Heart right ventricle (tissue), 16 donors: ENCODE data around the gene OSBPL6. TPM values are rescaled to one million over a fixed set of nuclear protein-coding genes. Genes with fewer than 3 reads are reported as not detected.

Experiments used
- ATAC-seq, 8 donors: fragments of 200-7000 bp; cut with Tn5 transposase; one replicate each; pipeline ENCODE4 v1.9.1; 2020; ENCODE audit warnings: mild to moderate bottlenecking in 8 of 8, moderate library complexity in 8 of 8, moderate number of reproducible peaks in 1 of 8
- DNase-seq, 2 donors: peaks; one replicate each; pipeline ENCODE4 v3.0.0-alpha.2; 2020
- H3K27ac ChIP-seq, 10 donors: fragments of 200-600 bp; sonication (generic) in 2 of 10; one replicate each; pipeline versions ENCODE4 v1.5.0 to v1.8.0; 2020 to 2022; ENCODE audit warnings: mild to moderate bottlenecking in 3 of 10
- H3K27me3 ChIP-seq, 7 donors: fragments of 200-600 bp; one replicate each; pipeline ENCODE4 v1.8.0; 2021 to 2022; ENCODE audit warnings: mild to moderate bottlenecking in 2 of 7
- H3K36me3 ChIP-seq, 9 donors: fragments of 200-600 bp; sonication (generic) in 1 of 9; one replicate each; pipeline versions ENCODE4 v1.5.0 to v1.8.0; 2020 to 2022; ENCODE audit warnings: mild to moderate bottlenecking in 2 of 9
- H3K4me1 ChIP-seq, 9 donors: fragments of 200-600 bp; sonication (generic) in 1 of 9; one replicate each; pipeline versions ENCODE4 v1.5.0 to v1.8.0; 2020 to 2022; ENCODE audit warnings: mild to moderate bottlenecking in 4 of 9
- H3K4me3 ChIP-seq, 10 donors: fragments of 200-600 bp; sonication (generic) in 2 of 10; one replicate each; pipeline versions ENCODE4 v1.5.0 to v1.8.0; 2020 to 2022; ENCODE audit warnings: mild to moderate bottlenecking in 7 of 10, moderate library complexity in 2 of 10
- H3K9me3 ChIP-seq, 11 donors: fragments of 200-600 bp in 10 of 11; sonication (generic) in 2 of 11; one replicate each; pipeline versions ENCODE4 v1.5.0 to v1.8.0; 2013 to 2022; ENCODE audit warnings: mild to moderate bottlenecking in 2 of 11, control low read depth in 1 of 11, moderate library complexity in 1 of 11
- WGBS, 2 donors: extraction: QIAGEN DNeasy Blood & Tissue Kit; methylation state at CpG; one replicate each; pipeline ENCODE4 v1.1.7; 2013; ENCODE audit warnings: inconsistent platforms in 1 of 2; 5-methylcytosine and 5-hydroxymethylcytosine counted together
- intact Hi-C, 10 donors: fragments of 100-400 bp; cut with DNase I; formaldehyde crosslinking; loops; one replicate each; pipeline versions ENCODE4 v1.11.1 to v1.14.2; 2022
- polyA plus RNA-seq, 2 donors: library from polyadenylated mRNA; stranded (reverse); fragments of 200-250 nt; gene quantifications; one replicate each; pipeline ENCODE4 v1.2.3, GENCODE V29; 2013
- total RNA-seq, 10 donors: library from RNA; stranded (reverse); fragmentation: NEBNext Ultra II Directional in 3 of 10; extraction: Animal tissue kit (Norgen Biotek cat#: 25700) in 3 of 10; gene quantifications; one replicate each; pipeline versions ENCODE4 v1.2.1 to v1.2.4, GENCODE V29; 2021 to 2023
- TF ChIP-seq, protein P1 (sequence below), 9 donors: fragments of 200-600 bp; sonication (generic) in 2 of 9; IDR thresholded peaks; one replicate each; pipeline versions ENCODE4 v1.5.0 to v1.8.0; 2021 to 2022; ENCODE audit warnings: antibody characterized with exemption in 9 of 9, mild to moderate bottlenecking in 5 of 9, moderate library complexity in 1 of 9
- donor health status: Arrhythmogenic right ventricular cardiomyopathy.
- donor health status: ischemic (EF 13 %, LVEDD 7.1; RV severe dilation, severe dysfunction).
- donor health status: healthy with polysubstance abuse.
- donor health status: DM: no; HTN: yes; CAD: no.
- donor health status: DM: no; HTN: no; CAD: no.
- donor health status: ischemic (EF 25% LVEDD 6.9; RV normal size, moderate dysfunction).
- donor health status: ischemic (EF 25% LVEDD 5.7; RV mildly dilated, moderate dysfunction).
- donor health status: healthy.
- donor health status: DM: yes; HTN: yes; CAD: no.
- donor health status: Ischemic cardiomyopathy.
- donor health status: ischemic (EF 35%, LVEDD 5.7; RV mildly dilated, moderate dysfunction).
- donor health status: nonischemic (EF 11% LVEDD 7.7; RV severe dilation, severe dysfunction).
- donor health status: DM: yes; HTN: yes; CAD: no.
- donor health status: PGD.
- donor health status: ischemic (EF 29% LVEDD 5.4; RV normal size, mild dysfunction).
- donor health status: nonischemic (EF 23%, LVEDD 6.1; RV moderate dilation, normal function).

OSBPL6 gene
- total and polyA plus RNA-seq, 12 donors: 1.1 to 8.0 (median 4.4) TPM

DNA sequence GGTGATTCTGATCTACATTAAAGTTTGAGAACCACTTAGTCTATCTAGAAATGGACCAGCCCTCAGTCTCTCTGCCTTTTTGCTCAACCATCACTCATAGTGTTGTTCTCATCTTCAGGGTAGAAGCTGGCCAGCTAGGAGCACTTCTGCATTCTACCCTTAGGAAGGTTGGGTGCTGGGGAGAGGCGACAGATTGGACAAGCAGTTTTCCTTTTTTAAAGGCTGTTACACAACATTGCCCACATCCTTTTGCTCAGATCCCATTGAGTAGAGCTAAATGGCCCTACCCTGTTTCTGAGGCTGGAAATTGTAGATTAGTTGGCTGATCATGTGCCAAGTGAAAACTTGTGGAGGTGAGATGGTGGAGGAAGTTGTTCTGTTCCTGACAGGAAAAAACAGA, 35.6 kb downstream of the OSBPL6 start:
- ATAC-seq: peak in 4 of 8 donors; percentile 23 to 52 (median 24)
- intact Hi-C loops: no loop called here

DNA sequence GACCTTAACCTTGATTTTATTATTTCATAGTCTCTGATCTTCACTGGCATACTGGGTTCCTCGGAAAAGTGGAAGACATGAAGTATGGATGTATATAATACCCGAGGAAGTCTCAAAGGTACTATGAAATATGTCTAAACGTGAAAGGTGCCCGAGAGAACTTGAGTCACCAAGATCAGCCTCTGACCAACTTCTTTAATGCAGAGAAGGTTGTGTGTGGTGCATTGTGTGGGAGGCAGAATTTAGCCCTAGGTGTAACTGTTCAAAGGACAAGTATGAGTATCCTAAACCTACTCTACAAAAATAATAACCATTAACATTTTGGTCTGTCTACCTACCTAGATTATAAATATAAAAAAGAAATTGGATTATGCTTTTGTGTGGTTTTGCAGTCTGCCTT, 36.1 kb downstream of the OSBPL6 start:
- Histone ChIP-seq H3K4me3 (no peak overlapping the region), H3K36me3 (no peaks in the 10 kb centered on the region), H3K27me3 (no peaks in the 10 kb centered on the region), H3K9me3 (no peaks in the 10 kb centered on the region), H3K4me1 (peaks cover 0 to 4% (median 0%) of the 10 kb centered on the region in 9 donors), H3K27ac (no peak overlapping the region)
- DNase-seq (no peak), ATAC-seq (no peak)
- intact Hi-C loops: no loop called here
- WGBS, 2 donors: 89 to 92% methylated on average over 4 of the region's 4 CpGs
- TF ChIP-seq, protein P1, sequence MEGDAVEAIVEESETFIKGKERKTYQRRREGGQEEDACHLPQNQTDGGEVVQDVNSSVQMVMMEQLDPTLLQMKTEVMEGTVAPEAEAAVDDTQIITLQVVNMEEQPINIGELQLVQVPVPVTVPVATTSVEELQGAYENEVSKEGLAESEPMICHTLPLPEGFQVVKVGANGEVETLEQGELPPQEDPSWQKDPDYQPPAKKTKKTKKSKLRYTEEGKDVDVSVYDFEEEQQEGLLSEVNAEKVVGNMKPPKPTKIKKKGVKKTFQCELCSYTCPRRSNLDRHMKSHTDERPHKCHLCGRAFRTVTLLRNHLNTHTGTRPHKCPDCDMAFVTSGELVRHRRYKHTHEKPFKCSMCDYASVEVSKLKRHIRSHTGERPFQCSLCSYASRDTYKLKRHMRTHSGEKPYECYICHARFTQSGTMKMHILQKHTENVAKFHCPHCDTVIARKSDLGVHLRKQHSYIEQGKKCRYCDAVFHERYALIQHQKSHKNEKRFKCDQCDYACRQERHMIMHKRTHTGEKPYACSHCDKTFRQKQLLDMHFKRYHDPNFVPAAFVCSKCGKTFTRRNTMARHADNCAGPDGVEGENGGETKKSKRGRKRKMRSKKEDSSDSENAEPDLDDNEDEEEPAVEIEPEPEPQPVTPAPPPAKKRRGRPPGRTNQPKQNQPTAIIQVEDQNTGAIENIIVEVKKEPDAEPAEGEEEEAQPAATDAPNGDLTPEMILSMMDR (IDR thresholded peaks at IDR 0.05): no peak

More for the DNA sequence above, 35.6 kb downstream of the OSBPL6 start:
- Histone ChIP-seq H3K27ac (no peak overlapping the region), H3K9me3 (no peaks in the 10 kb centered on the region), H3K36me3 (no peaks in the 10 kb centered on the region), H3K4me3 (no peak overlapping the region), H3K27me3 (no peaks in the 10 kb centered on the region), H3K4me1 (peaks cover 0 to 3% (median 0%) of the 10 kb centered on the region in 9 donors)
- WGBS, 2 donors: 84 to 96% methylated on average over 1 of the region's 1 CpG
- no peak for DNase-seq
- TF ChIP-seq, protein P1 (IDR thresholded peaks at IDR 0.05): no peak

DNA sequence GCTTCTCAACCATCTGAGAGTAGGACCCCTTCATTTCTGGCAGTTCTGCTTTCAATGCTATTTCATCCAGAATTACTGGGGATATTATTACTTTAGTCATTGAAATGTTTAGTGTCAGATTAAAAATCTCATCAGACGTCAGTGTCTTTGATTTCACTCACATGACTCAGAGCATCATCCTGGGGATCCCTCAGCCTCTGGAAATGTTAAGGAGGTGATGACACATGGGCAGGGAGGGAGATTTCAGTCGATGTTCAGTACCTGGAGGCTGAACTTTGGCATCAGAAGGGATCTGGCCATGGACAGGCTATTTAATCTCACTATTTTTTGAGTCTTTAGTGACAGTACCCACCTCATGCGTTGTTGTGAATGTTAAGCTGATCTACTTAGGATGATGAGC, 39.1 kb downstream of the OSBPL6 start:
- no peaks in the 10 kb centered on the region for H3K9me3 ChIP-seq
- intact Hi-C loops: no loop called here
- H3K27me3 ChIP-seq: no peaks in the 10 kb centered on the region
- no peak for DNase-seq
- H3K4me3 ChIP-seq: no peak overlapping the region
- WGBS, 2 donors: 51 to 56% methylated on average over 3 of the region's 3 CpGs
- H3K4me1 ChIP-seq: peaks cover 0 to 10% (median 3%) of the 10 kb centered on the region in 9 donors
- no peak overlapping the region for H3K27ac ChIP-seq
- TF ChIP-seq, protein P1 (IDR thresholded peaks at IDR 0.05): no peak
- H3K36me3 ChIP-seq: no peaks in the 10 kb centered on the region
- no peak for ATAC-seq

DNA sequence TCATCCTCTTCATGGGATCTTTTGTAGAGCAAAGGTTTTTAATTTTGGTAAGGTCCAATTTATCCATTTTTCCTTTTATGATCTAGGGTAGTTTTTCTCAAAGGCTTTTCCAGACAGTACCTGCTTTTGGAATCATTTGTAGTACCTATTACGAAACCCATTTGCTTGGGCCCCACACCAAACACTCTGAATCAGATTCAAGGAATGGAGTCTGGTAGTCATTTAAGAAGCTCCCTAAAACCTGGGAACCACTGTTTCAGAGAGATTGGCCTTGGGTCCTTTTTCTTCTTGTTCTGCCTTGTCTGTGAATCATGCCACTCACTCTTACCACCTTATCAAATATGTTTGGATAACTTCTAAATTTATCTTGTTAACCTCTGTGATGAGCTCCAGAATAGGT, 40.3 kb downstream of the OSBPL6 start:
- Histone ChIP-seq H3K27me3 (no peaks in the 10 kb centered on the region), H3K27ac (no peak overlapping the region), H3K36me3 (no peaks in the 10 kb centered on the region), H3K4me1 (peaks cover 0 to 10% (median 3%) of the 10 kb centered on the region in 9 donors), H3K9me3 (no peaks in the 10 kb centered on the region), H3K4me3 (no peak overlapping the region)
- intact Hi-C loops: loop anchor here in 1 of 10 donors (2.0 kb wide), 1 partner anchor 20 kb away; no protein-coding TSS in a partner anchor
- TF ChIP-seq, protein P1 (IDR thresholded peaks at IDR 0.05): no peak
- DNase-seq (no peak), ATAC-seq (no peak)
- 89 to 97% methylated on average over 1 of the region's 1 CpG for WGBS, 2 donors
